Body of pancreas (tissue), 4 donors: ENCODE measurements around the gene CLK3. TPM values are rescaled to one million over a fixed set of nuclear protein-coding genes. Genes with fewer than 3 reads are reported as not detected.

Experiments used
- ATAC-seq: fragments of 150-250 bp; one replicate; pipeline ENCODE4 v1.9.1; 2016
- DNase-seq, 4 donors: peaks; one replicate each; pipeline ENCODE4 v3.0.0-alpha.2; 2019
- H3K27ac ChIP-seq, 4 donors: fragments of 200-600 bp; sonication (generic); 1 replicate in 3 of 4; 2 replicates in 1 of 4; pipeline versions ENCODE4 v1.5.1 to v1.6.1; 2016 to 2019; ENCODE audit warnings: mild to moderate bottlenecking in 1 of 4, mixed read lengths in 1 of 4, moderate library complexity in 1 of 4
- H3K27me3 ChIP-seq, 2 donors: fragments of 200-600 bp; sonication (generic); one replicate each; pipeline ENCODE4 v1.6.0; 2016; ENCODE audit warnings: mild to moderate bottlenecking in 1 of 2
- H3K36me3 ChIP-seq, 2 donors: fragments of 200-600 bp; sonication (generic); replicated peaks in 1 of 2; 2 replicates each; pipeline ENCODE4 v1.5.1; 2016; ENCODE audit warnings: low read depth in 2 of 2; ENCODE audit not compliant: insufficient read depth in 1 of 2
- H3K4me1 ChIP-seq: fragments of 200-600 bp; sonication (generic); one replicate; pipeline ENCODE4 v1.6.0; 2016
- H3K4me3 ChIP-seq, 2 donors: fragments of 200-600 bp; sonication (generic); 1 replicate in 1 of 2; 2 replicates in 1 of 2; pipeline ENCODE4 v1.5.1; 2016 to 2019
- H3K9me3 ChIP-seq, 3 donors: fragments of 200-600 bp; sonication (generic); 1 replicate in 2 of 3; 2 replicates in 1 of 3; pipeline ENCODE4 v1.5.1; 2016
- POLR2A ChIP-seq, 3 donors: fragments of 450-650 bp; IDR thresholded peaks; one replicate each; pipeline ENCODE4 v1.6.1; 2016; ENCODE audit warnings: antibody characterized with exemption in 3 of 3, mild to moderate bottlenecking in 2 of 3
- WGBS, 2 donors: methylation state at CpG; one replicate each; pipeline ENCODE4 v1.1.5; 2017; 5-methylcytosine and 5-hydroxymethylcytosine counted together
- intact Hi-C: fragments of 100-400 bp; cut with DNase I; formaldehyde crosslinking; loops from one replicate; pipeline ENCODE4 v1.15.1; 2023
- total RNA-seq, 2 donors: library from RNA; depleted of rRNA; stranded (reverse); fragments of >200 nt; gene quantifications; one replicate each; pipeline ENCODE4 v1.1.0, GENCODE V29; 2016
- TF ChIP-seq, protein P1 (sequence below), 7 experiments: fragments of 450-650 bp in 4 of 7; fragments of 200-600 bp in 3 of 7; sonication (generic) in 3 of 7; IDR thresholded peaks; one replicate each; pipeline ENCODE4 v1.5.1; 2016 to 2019; ENCODE audit warnings: antibody characterized with exemption in 7 of 7

CLK3 gene
- total RNA-seq, 2 donors from 2014 or later: 48.0 to 126 TPM

- intact Hi-C loops: no loop called here
- Histone ChIP-seq H3K36me3 (no peaks in the 10 kb centered on the region), H3K9me3 (no peaks in the 10 kb centered on the region), H3K4me3 (no peak overlapping the region), H3K27ac (no peak overlapping the region), H3K27me3 (no peaks in the 10 kb centered on the region), H3K4me1 (no peaks in the 10 kb centered on the region)
- 89 to 92% methylated on average over 3 of the region's 3 CpGs for WGBS, 2 donors
- DNase-seq (no peak), ATAC-seq (no peak)
- TF ChIP-seq, protein P1, sequence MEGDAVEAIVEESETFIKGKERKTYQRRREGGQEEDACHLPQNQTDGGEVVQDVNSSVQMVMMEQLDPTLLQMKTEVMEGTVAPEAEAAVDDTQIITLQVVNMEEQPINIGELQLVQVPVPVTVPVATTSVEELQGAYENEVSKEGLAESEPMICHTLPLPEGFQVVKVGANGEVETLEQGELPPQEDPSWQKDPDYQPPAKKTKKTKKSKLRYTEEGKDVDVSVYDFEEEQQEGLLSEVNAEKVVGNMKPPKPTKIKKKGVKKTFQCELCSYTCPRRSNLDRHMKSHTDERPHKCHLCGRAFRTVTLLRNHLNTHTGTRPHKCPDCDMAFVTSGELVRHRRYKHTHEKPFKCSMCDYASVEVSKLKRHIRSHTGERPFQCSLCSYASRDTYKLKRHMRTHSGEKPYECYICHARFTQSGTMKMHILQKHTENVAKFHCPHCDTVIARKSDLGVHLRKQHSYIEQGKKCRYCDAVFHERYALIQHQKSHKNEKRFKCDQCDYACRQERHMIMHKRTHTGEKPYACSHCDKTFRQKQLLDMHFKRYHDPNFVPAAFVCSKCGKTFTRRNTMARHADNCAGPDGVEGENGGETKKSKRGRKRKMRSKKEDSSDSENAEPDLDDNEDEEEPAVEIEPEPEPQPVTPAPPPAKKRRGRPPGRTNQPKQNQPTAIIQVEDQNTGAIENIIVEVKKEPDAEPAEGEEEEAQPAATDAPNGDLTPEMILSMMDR (IDR thresholded peaks at IDR 0.05): no peak
- TF ChIP-seq POLR2A (IDR thresholded peaks at IDR 0.05): no peak
These were observed 37.1 kb upstream of the CLK3 start for GRCh38 chr15:74578496-74578994.

GRCh38 chr15:74579001-74579400, 36.6 kb upstream of the CLK3 start:
- no peak for TF ChIP-seq POLR2A (IDR thresholded peaks at IDR 0.05)
- TF ChIP-seq, protein P1 (IDR thresholded peaks at IDR 0.05): no peak
- no peak overlapping the region for H3K27ac ChIP-seq
- no peaks in the 10 kb centered on the region for H3K27me3 ChIP-seq
- WGBS, 2 donors: 95 to 97% methylated on average over 9 of the region's 9 CpGs
- no peaks in the 10 kb centered on the region for H3K4me1 ChIP-seq
- H3K4me3 ChIP-seq: no peak overlapping the region
- intact Hi-C loops: no loop called here
- no peak for ATAC-seq
- DNase-seq: no peak
- no peaks in the 10 kb centered on the region for H3K9me3 ChIP-seq
- H3K36me3 ChIP-seq: no peaks in the 10 kb centered on the region

- intact Hi-C loops: no loop called here
- Histone ChIP-seq H3K27me3 (no peaks in the 10 kb centered on the region), H3K27ac (no peak overlapping the region), H3K9me3 (no peaks in the 10 kb centered on the region), H3K36me3 (no peaks in the 10 kb centered on the region), H3K4me3 (no peak overlapping the region), H3K4me1 (no peaks in the 10 kb centered on the region)
- no peak for ATAC-seq
- no peak for DNase-seq
- TF ChIP-seq POLR2A (IDR thresholded peaks at IDR 0.05): no peak
- TF ChIP-seq, protein P1 (IDR thresholded peaks at IDR 0.05): no peak
- WGBS, 2 donors: 86 to 94% methylated on average over 7 of the region's 7 CpGs
These were observed 34.9 kb upstream of the CLK3 start for GRCh38 chr15:74580538-74581350.

DNA sequence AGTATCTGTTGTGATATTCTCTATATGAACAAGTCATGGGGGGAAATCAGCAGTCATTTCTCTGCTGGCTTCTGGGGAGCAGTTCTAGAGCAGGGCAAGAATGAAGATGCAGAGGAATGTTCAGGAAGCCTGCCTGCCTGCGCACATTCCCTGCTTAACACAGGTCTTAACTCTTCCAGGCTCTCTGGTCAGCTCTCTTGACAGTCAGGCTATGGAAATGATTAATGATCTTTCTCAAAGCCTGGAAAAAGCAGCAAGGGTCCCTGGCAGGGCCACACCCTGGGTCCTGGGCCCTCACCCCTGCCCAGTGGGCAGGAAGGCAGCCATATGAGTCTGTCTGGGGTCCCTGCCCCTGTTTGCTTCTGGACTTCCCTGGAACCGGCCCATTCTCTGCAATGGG, 31.4 kb upstream of the CLK3 start:
- H3K27me3 ChIP-seq: no peaks in the 10 kb centered on the region
- no peaks in the 10 kb centered on the region for H3K4me1 ChIP-seq
- H3K36me3 ChIP-seq: no peaks in the 10 kb centered on the region
- DNase-seq: no peak
- intact Hi-C loops: no loop called here
- H3K9me3 ChIP-seq: no peaks in the 10 kb centered on the region
- H3K4me3 ChIP-seq: no peak overlapping the region
- ATAC-seq: no peak
- TF ChIP-seq POLR2A (IDR thresholded peaks at IDR 0.05): no peak
- TF ChIP-seq, protein P1 (IDR thresholded peaks at IDR 0.05): no peak
- H3K27ac ChIP-seq: no peak overlapping the region
- 75 to 82% methylated on average over 2 of the region's 2 CpGs for WGBS, 2 donors

- Histone ChIP-seq H3K4me3 (no peak overlapping the region), H3K9me3 (no peaks in the 10 kb centered on the region), H3K36me3 (no peaks in the 10 kb centered on the region), H3K27me3 (no peaks in the 10 kb centered on the region), H3K4me1 (no peaks in the 10 kb centered on the region), H3K27ac (no peak overlapping the region)
- intact Hi-C loops: no loop called here
- 74 to 83% methylated on average over 3 to 4 of the region's 4 CpGs for WGBS, 2 donors
- ATAC-seq (no peak), DNase-seq (no peak)
- TF ChIP-seq, protein P1 (IDR thresholded peaks at IDR 0.05): no peak
- no peak for TF ChIP-seq POLR2A (IDR thresholded peaks at IDR 0.05)
These were observed 30.9 kb upstream of the CLK3 start for GRCh38 chr15:74584779-74585178.
